Upper lobe of left lung (tissue), 6 donors: ENCODE measurements around the gene KLF7. TPM values are rescaled to one million over a fixed set of nuclear protein-coding genes. Genes with fewer than 3 reads are reported as not detected.

ENCODE experiments used
- ATAC-seq, 2 donors: fragments of 200-7000 bp; cut with Tn5 transposase; one replicate each; pipeline ENCODE4 v1.9.1; 2022; ENCODE audit warnings: mild to moderate bottlenecking in 2 of 2, moderate library complexity in 2 of 2; ENCODE audit not compliant: low FRiP score in 2 of 2
- DNase-seq, 2 donors: peaks; one replicate each; pipeline ENCODE4 v3.0.0-alpha.2; 2019 to 2020
- H3K27ac ChIP-seq, 4 donors: fragments of 200-600 bp; sonication (generic); one replicate each; pipeline ENCODE4 v1.5.1; 2016 to 2019
- H3K27me3 ChIP-seq, 4 donors: fragments of 200-600 bp; sonication (generic); one replicate each; pipeline ENCODE4 v1.5.1; 2017 to 2019
- H3K36me3 ChIP-seq, 4 donors: fragments of 200-600 bp; sonication (generic); one replicate each; pipeline ENCODE4 v1.5.1; 2016 to 2019
- H3K4me1 ChIP-seq, 4 donors: fragments of 200-600 bp; sonication (generic); one replicate each; pipeline ENCODE4 v1.5.1; 2018 to 2019
- H3K4me3 ChIP-seq, 4 donors: fragments of 200-600 bp; sonication (generic); one replicate each; pipeline ENCODE4 v1.5.1; 2017 to 2019; ENCODE audit warnings: mild to moderate bottlenecking in 2 of 4, moderate library complexity in 1 of 4
- H3K9me3 ChIP-seq, 4 donors: fragments of 200-600 bp; sonication (generic); one replicate each; pipeline ENCODE4 v1.5.1; 2018 to 2019
- EP300 ChIP-seq, 4 donors: sonication (generic); formaldehyde crosslinking; IDR thresholded peaks; one replicate each; pipeline ENCODE4 v1.5.1; 2017; ENCODE audit warnings: antibody characterized with exemption in 4 of 4, control low read depth in 2 of 4
- POLR2A ChIP-seq, 4 donors: fragments of 450-650 bp; IDR thresholded peaks; one replicate each; pipeline ENCODE4 v1.5.1; 2016 to 2017; ENCODE audit warnings: antibody characterized with exemption in 4 of 4, mild to moderate bottlenecking in 2 of 4
- POLR2AphosphoS5 ChIP-seq, 2 donors: sonication (generic); formaldehyde crosslinking; IDR thresholded peaks; one replicate each; pipeline ENCODE4 v1.5.1; 2017; ENCODE audit warnings: antibody characterized with exemption in 2 of 2
- WGBS, 2 donors: methylation state at CpG; one replicate each; pipeline ENCODE4 v1.1.5; 2017 to 2018; 5-methylcytosine and 5-hydroxymethylcytosine counted together
- total RNA-seq, 6 donors: library from RNA; depleted of rRNA in 4 of 6; stranded (reverse); fragments of >200 nt in 4 of 6; gene quantifications; one replicate each; pipeline versions ENCODE4 v1.1.0 to v1.2.1, GENCODE V29; 2016 to 2021
- TF ChIP-seq, protein P1 (sequence below), 6 experiments: fragments of 450-650 bp in 4 of 6; fragments of 200-600 bp in 2 of 6; sonication (generic) in 2 of 6; IDR thresholded peaks; one replicate each; pipeline ENCODE4 v1.5.1; 2016 to 2019; ENCODE audit warnings: antibody characterized with exemption in 6 of 6
- donor health status: DM: no; HTN: no; CAD: no; lungs with moderate emphysema.
- donor health status: DM: no; HTN: yes; CAD: no; lungs with severe emphysema.

The KLF7 gene
- total RNA-seq, 6 donors from 2014 or later: 15.4 to 50.5 (median 22.4) TPM

DNA sequence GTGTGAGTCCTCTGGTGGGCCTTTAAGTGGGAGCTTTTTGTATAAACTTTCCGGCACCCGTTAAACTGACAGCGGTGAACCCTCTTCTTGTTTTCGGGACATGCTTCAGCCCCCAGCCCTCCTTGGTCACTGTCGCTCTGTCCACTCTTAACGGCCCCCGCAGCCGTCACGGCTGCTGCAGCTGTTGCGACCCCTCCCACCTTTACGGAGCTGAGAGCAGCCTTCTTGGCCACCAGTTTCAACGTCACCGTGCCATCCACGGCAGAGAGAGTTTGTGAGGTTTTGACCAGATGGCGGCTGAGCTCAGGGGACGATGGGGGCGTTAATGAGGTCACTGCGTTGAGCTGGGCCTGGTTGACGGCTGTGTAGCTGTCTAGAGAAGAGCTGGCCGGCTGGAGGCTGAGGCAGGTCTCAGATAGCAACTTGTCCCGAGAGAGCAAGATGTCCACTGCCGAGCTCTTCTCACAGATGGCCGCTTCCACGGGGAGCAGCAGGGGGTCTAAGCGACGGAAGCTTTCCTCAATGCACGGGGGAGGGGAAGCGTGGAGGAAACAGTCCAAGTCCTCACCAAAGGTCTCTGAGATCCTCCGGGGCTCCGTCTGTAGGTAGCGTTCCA is 41.9 kb downstream of the KLF7 start:
- 95% methylated on average over 31 of the region's 31 CpGs for WGBS, 2 donors
- peak overlapping the region in 1 of 4 donors; percentile 26 for H3K27ac ChIP-seq
- H3K36me3 ChIP-seq: peaks cover 0 to 36% (median 10%) of the 10 kb centered on the region in 4 donors
- ATAC-seq (no peak), DNase-seq (peak in 1 of 2 donors; percentile 45)
- H3K27me3 ChIP-seq: no peaks in the 10 kb centered on the region
- no peak overlapping the region for H3K4me3 ChIP-seq
- peaks cover 22 to 40% (median 33%) of the 10 kb centered on the region in 4 donors for H3K4me1 ChIP-seq
- no peaks in the 10 kb centered on the region for H3K9me3 ChIP-seq
- TF ChIP-seq POLR2AphosphoS5 (IDR thresholded peaks at IDR 0.05) (no peak), POLR2A (IDR thresholded peaks at IDR 0.05) (no peak), EP300 (IDR thresholded peaks at IDR 0.05) (no peak)
- TF ChIP-seq, protein P1, sequence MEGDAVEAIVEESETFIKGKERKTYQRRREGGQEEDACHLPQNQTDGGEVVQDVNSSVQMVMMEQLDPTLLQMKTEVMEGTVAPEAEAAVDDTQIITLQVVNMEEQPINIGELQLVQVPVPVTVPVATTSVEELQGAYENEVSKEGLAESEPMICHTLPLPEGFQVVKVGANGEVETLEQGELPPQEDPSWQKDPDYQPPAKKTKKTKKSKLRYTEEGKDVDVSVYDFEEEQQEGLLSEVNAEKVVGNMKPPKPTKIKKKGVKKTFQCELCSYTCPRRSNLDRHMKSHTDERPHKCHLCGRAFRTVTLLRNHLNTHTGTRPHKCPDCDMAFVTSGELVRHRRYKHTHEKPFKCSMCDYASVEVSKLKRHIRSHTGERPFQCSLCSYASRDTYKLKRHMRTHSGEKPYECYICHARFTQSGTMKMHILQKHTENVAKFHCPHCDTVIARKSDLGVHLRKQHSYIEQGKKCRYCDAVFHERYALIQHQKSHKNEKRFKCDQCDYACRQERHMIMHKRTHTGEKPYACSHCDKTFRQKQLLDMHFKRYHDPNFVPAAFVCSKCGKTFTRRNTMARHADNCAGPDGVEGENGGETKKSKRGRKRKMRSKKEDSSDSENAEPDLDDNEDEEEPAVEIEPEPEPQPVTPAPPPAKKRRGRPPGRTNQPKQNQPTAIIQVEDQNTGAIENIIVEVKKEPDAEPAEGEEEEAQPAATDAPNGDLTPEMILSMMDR (IDR thresholded peaks at IDR 0.05): no peak

- DNase-seq: no peak
- no peak overlapping the region for H3K4me3 ChIP-seq
- no peak for ATAC-seq
- peak overlapping the region in 2 of 4 donors; percentile 26 to 30 for H3K27ac ChIP-seq
- H3K27me3 ChIP-seq: no peaks in the 10 kb centered on the region
- H3K36me3 ChIP-seq: peaks cover 0 to 39% (median 10%) of the 10 kb centered on the region in 4 donors
- WGBS, 2 donors: 80 to 81% methylated on average over 4 of the region's 4 CpGs
- no peaks in the 10 kb centered on the region for H3K9me3 ChIP-seq
- peaks cover 20 to 35% (median 32%) of the 10 kb centered on the region in 4 donors for H3K4me1 ChIP-seq
- TF ChIP-seq POLR2AphosphoS5 (IDR thresholded peaks at IDR 0.05) (no peak), EP300 (IDR thresholded peaks at IDR 0.05) (no peak), POLR2A (IDR thresholded peaks at IDR 0.05) (no peak)
- TF ChIP-seq, protein P1 (IDR thresholded peaks at IDR 0.05): no peak
Measured at GRCh38 chr2:207123335-207123744, 42.4 kb downstream of the KLF7 start.

DNA sequence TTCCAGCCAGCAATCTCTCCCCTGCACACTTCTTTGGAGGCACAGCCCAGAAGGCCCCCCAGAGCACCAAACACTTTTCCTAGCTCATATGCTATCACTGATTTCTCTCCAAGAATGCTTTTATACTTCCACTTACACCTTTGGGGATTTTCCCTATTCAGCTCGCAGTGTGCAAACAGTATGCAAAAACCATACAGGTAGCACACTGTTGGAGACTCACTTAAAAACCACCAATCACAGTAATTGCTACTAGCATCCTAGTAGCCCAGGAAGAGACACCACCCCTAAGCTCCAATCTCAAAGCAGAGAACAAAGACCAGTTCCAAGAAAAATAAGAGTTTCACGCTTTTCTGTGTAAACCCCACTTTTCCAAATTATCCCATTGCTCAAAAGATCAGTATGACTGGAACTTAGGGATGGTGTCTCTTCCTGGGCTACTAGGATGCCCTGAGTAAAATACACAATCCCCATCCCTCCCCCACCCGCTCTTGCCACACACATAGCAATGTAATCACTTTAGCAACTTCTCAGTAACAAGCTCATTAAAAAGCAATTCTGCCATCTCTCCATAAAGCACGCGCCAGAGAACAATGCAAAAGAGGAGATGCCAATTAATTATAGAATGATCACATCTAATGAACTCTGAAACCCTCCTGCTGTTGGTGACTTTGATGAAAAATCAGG is 43.0 kb downstream of the KLF7 start:
- ATAC-seq (no peak), DNase-seq (no peak)
- TF ChIP-seq POLR2A (IDR thresholded peaks at IDR 0.05) (no peak), EP300 (IDR thresholded peaks at IDR 0.05) (no peak), POLR2AphosphoS5 (IDR thresholded peaks at IDR 0.05) (no peak)
- TF ChIP-seq, protein P1 (IDR thresholded peaks at IDR 0.05): no peak
- Histone ChIP-seq H3K36me3 (peaks cover 0 to 39% (median 10%) of the 10 kb centered on the region in 4 donors), H3K27me3 (no peaks in the 10 kb centered on the region), H3K4me3 (no peak overlapping the region), H3K4me1 (peaks cover 20 to 32% (median 31%) of the 10 kb centered on the region in 4 donors), H3K27ac (peak overlapping the region in 2 of 4 donors; percentile 26 to 30), H3K9me3 (no peaks in the 10 kb centered on the region)
- WGBS, 2 donors: 77 to 84% methylated on average over 5 of the region's 5 CpGs

- no peak for DNase-seq
- H3K36me3 ChIP-seq: peaks cover 0 to 39% (median 10%) of the 10 kb centered on the region in 4 donors
- no peaks in the 10 kb centered on the region for H3K27me3 ChIP-seq
- 48 to 61% methylated on average over 1 of the region's 1 CpG for WGBS, 2 donors
- H3K27ac ChIP-seq: peak overlapping the region in 2 of 4 donors; percentile 27 to 43
- ATAC-seq: peak in 1 of 2 donors; percentile 74
- H3K4me1 ChIP-seq: peaks cover 20 to 33% (median 27%) of the 10 kb centered on the region in 4 donors
- TF ChIP-seq EP300 (IDR thresholded peaks at IDR 0.05) (no peak), POLR2A (IDR thresholded peaks at IDR 0.05) (no peak), POLR2AphosphoS5 (IDR thresholded peaks at IDR 0.05) (no peak)
- TF ChIP-seq, protein P1 (IDR thresholded peaks at IDR 0.05): no peak
- H3K4me3 ChIP-seq: no peak overlapping the region
- H3K9me3 ChIP-seq: no peaks in the 10 kb centered on the region
Measured at GRCh38 chr2:207121784-207122183, 44.0 kb downstream of the KLF7 start.
